PC-9 (cell line): ENCODE results near the gene MARS1. TPM values are rescaled to one million over a fixed set of nuclear protein-coding genes. Genes with fewer than 3 reads are reported as not detected.

Experiments used
- BruUV-seq: library from RNA; stranded (reverse); fragments of 400-500 nt; replicated peaks from 2 replicates; lab custom pipeline; 2021; lab: Mats Ljungman, UMichigan
- CTCF ChIA-PET: fragments of 300-600 bp; sonication (Branson Sonifier 250); formaldehyde crosslinking; loops from one replicate; lab custom pipeline; 2022; ENCODE audit warnings: antibody characterized with exemption; lab: Charles Lee
- POLR2A ChIA-PET: fragments of 300-600 bp; sonication (Branson Sonifier 250); formaldehyde crosslinking; loops from one replicate; lab custom pipeline; 2022; ENCODE audit warnings: antibody characterized with exemption; ENCODE audit not compliant: unreplicated experiment; lab: Charles Lee
- DNase-seq, 2 experiments: peaks; one replicate each; pipeline versions ENCODE4 v3.0.0 to v3.0.0-alpha.2; 2015 to 2022; ENCODE audit warnings: mixed read lengths in 1 of 2
- H2AFZ ChIP-seq: fragments of 200-600 bp; sonication (generic); 2 replicates; pipeline ENCODE4 v1.8.1; 2017; ENCODE audit warnings: antibody characterized with exemption
- H3F3A ChIP-seq: fragments of 200-600 bp; sonication (generic); 2 replicates; pipeline ENCODE4 v1.8.1; 2017; ENCODE audit warnings: antibody characterized with exemption, mild to moderate bottlenecking, low read depth; ENCODE audit not compliant: insufficient read depth
- H3K27ac ChIP-seq: fragments of 200-600 bp; sonication (generic); 2 replicates; pipeline ENCODE4 v1.6.1; 2016; ENCODE audit warnings: mixed run types
- H3K27me3 ChIP-seq: fragments of 200-600 bp; sonication (generic); 2 replicates; pipeline ENCODE4 v1.6.1; 2016; ENCODE audit warnings: low read depth, mixed run types; ENCODE audit not compliant: insufficient read depth
- H3K36me3 ChIP-seq: fragments of 200-600 bp; sonication (generic); 2 replicates; pipeline ENCODE4 v1.6.1; 2016; ENCODE audit warnings: low read depth, mixed run types
- H3K4me1 ChIP-seq: fragments of 200-600 bp; sonication (generic); replicated peaks from 2 replicates; pipeline ENCODE4 v1.6.1; 2016; ENCODE audit warnings: mixed run types; ENCODE audit not compliant: insufficient read depth
- H3K4me2 ChIP-seq: fragments of 200-600 bp; sonication (generic); 2 replicates; pipeline ENCODE4 v1.6.1; 2017; ENCODE audit warnings: mixed run types
- H3K4me3 ChIP-seq: fragments of 200-600 bp; sonication (generic); 2 replicates; pipeline ENCODE4 v1.6.1; 2016; ENCODE audit warnings: mixed run types
- H3K79me2 ChIP-seq: fragments of 200-600 bp; sonication (generic); 2 replicates; pipeline ENCODE4 v1.6.1; 2017; ENCODE audit warnings: low read depth, mixed run types
- H3K9me2 ChIP-seq: fragments of 200-600 bp; sonication (generic); 2 replicates; pipeline ENCODE4 v1.8.1; 2017; ENCODE audit warnings: mild to moderate bottlenecking; ENCODE audit not compliant: insufficient read depth
- H3K9me3 ChIP-seq: fragments of 200-600 bp; sonication (generic); 2 replicates; pipeline ENCODE4 v1.8.1; 2016; ENCODE audit warnings: low read depth; ENCODE audit not compliant: insufficient read depth
- H4K20me1 ChIP-seq: fragments of 200-600 bp; sonication (generic); 2 replicates; pipeline ENCODE4 v1.8.1; 2017; ENCODE audit not compliant: insufficient read depth
- EZH2 ChIP-seq: fragments of 200-600 bp; sonication (generic); IDR thresholded peaks from 2 replicates; pipeline ENCODE4 v1.8.0; 2017; ENCODE audit warnings: antibody characterized with exemption, low read depth
- intact Hi-C: fragments of 100-400 bp; cut with micrococcal nuclease; formaldehyde crosslinking; loops from one replicate; pipeline ENCODE4 v1.10.0; 2022; ENCODE audit not compliant: unreplicated experiment
- total RNA-seq: library from RNA; stranded (reverse); gene quantifications from 2 replicates; pipeline ENCODE4 v1.2.3, GENCODE V29; 2021
- TF ChIP-seq, protein P1 (sequence below): fragments of 200-600 bp; sonication (generic); conservative IDR thresholded peaks from 2 replicates; pipeline ENCODE4 v1.6.1; 2017; ENCODE audit warnings: mixed run types, antibody characterized with exemption, mild to moderate bottlenecking, moderate library complexity

The MARS1 gene
- total RNA-seq, 1 experiment from 2014 or later: 307 TPM

- POLR2A ChIA-PET: interaction anchor here (0.5 kb wide), 1 partner anchor 9 kb away, joined by 6 read pairs; no protein-coding TSS in a partner anchor
- H3K4me1 ChIP-seq: no peaks in the 10 kb centered on the region
- no peak for DNase-seq
- no peaks in the 10 kb centered on the region for H4K20me1 ChIP-seq
- H3K79me2 ChIP-seq: no peaks in the 10 kb centered on the region
- H2AFZ ChIP-seq: no peak overlapping the region
- intact Hi-C loops: no loop called here
- CTCF ChIA-PET: no interaction called here
- H3K36me3 ChIP-seq: no peaks in the 10 kb centered on the region
- H3K9me3 ChIP-seq: no peaks in the 10 kb centered on the region
- TF ChIP-seq, protein P1, sequence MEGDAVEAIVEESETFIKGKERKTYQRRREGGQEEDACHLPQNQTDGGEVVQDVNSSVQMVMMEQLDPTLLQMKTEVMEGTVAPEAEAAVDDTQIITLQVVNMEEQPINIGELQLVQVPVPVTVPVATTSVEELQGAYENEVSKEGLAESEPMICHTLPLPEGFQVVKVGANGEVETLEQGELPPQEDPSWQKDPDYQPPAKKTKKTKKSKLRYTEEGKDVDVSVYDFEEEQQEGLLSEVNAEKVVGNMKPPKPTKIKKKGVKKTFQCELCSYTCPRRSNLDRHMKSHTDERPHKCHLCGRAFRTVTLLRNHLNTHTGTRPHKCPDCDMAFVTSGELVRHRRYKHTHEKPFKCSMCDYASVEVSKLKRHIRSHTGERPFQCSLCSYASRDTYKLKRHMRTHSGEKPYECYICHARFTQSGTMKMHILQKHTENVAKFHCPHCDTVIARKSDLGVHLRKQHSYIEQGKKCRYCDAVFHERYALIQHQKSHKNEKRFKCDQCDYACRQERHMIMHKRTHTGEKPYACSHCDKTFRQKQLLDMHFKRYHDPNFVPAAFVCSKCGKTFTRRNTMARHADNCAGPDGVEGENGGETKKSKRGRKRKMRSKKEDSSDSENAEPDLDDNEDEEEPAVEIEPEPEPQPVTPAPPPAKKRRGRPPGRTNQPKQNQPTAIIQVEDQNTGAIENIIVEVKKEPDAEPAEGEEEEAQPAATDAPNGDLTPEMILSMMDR: no peak
- no peak for TF ChIP-seq EZH2
- H3K4me3 ChIP-seq: no peak overlapping the region
- BruUV-seq: no TSS peak
- no peaks in the 10 kb centered on the region for H3K9me2 ChIP-seq
- H3K27me3 ChIP-seq: peaks cover 55% of the 10 kb centered on the region
- no peak overlapping the region for H3K4me2 ChIP-seq
- H3K27ac ChIP-seq: no peak overlapping the region
- no peaks in the 10 kb centered on the region for H3F3A ChIP-seq
Observed at GRCh38 chr12:57476993-57477709, 10.7 kb upstream of the MARS1 start.

- Histone ChIP-seq H3K4me1 (no peaks in the 10 kb centered on the region), H3K79me2 (no peaks in the 10 kb centered on the region), H3K4me3 (no peak overlapping the region), H3K9me2 (no peaks in the 10 kb centered on the region), H3K9me3 (no peaks in the 10 kb centered on the region), H3K4me2 (no peak overlapping the region), H2AFZ (no peak overlapping the region), H4K20me1 (no peaks in the 10 kb centered on the region), H3K27ac (no peak overlapping the region), H3F3A (no peaks in the 10 kb centered on the region), H3K36me3 (no peaks in the 10 kb centered on the region), H3K27me3 (peaks cover 47% of the 10 kb centered on the region)
- no TSS peak for BruUV-seq
- ChIA-PET POLR2A (interaction anchor here (0.5 kb wide), 1 partner anchor 9 kb away, joined by 6 read pairs; no protein-coding TSS in a partner anchor), CTCF (no interaction called here)
- TF ChIP-seq, protein P1: no peak
- no peak for TF ChIP-seq EZH2
- no peak for DNase-seq
- intact Hi-C loops: no loop called here
Observed at GRCh38 chr12:57477710-57478681, 9.9 kb upstream of the MARS1 start.

DNA sequence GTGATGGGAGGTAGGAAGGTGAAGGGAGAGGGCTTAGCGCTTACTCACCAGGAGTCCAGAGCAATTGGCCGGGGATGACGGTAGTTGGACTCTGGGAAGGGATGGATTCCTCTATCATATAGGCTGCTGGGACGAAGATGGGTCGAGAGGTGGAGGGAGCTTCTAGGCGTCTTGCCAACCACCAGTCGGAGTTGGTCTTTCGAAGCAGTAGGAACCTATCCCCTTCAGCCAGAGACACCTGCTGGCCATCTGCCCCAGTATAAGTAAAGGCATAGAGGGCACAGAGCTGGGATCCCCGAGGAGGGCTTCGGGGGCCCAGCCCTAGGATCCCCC is 8.9 kb upstream of the MARS1 start:
- no peaks in the 10 kb centered on the region for H3K36me3 ChIP-seq
- peaks cover 6% of the 10 kb centered on the region; the same call in 1 of the 2 replicates for H3F3A ChIP-seq
- H3K9me2 ChIP-seq: no peaks in the 10 kb centered on the region
- ChIA-PET POLR2A (no interaction called here), CTCF (no interaction called here)
- no peaks in the 10 kb centered on the region for H3K4me1 ChIP-seq
- no peak overlapping the region for H3K4me3 ChIP-seq
- no peak overlapping the region for H3K4me2 ChIP-seq
- H2AFZ ChIP-seq: no peak overlapping the region
- BruUV-seq: no TSS peak
- no peak for DNase-seq
- H3K79me2 ChIP-seq: no peaks in the 10 kb centered on the region
- intact Hi-C loops: no loop called here
- H3K9me3 ChIP-seq: no peaks in the 10 kb centered on the region
- no peaks in the 10 kb centered on the region for H4K20me1 ChIP-seq
- no peak overlapping the region for H3K27ac ChIP-seq
- TF ChIP-seq, protein P1: no peak
- no peak for TF ChIP-seq EZH2
- H3K27me3 ChIP-seq: peaks cover 36% of the 10 kb centered on the region
